H1 (cell line): ENCODE measurements around the gene UMODL1. TPM values are rescaled to one million over a fixed set of nuclear protein-coding genes. Genes with fewer than 3 reads are reported as not detected.

Experiments
- CTCF ChIA-PET: fragments of 300-600 bp; sonication (Branson Sonifier 250); formaldehyde crosslinking; loops from one replicate; lab custom pipeline; 2021; ENCODE audit not compliant: partially characterized antibody; lab: Charles Lee
- POLR2A ChIA-PET: fragments of 300-600 bp; sonication (Branson Sonifier 250); formaldehyde crosslinking; loops from one replicate; lab custom pipeline; 2021; ENCODE audit warnings: inconsistent platforms; ENCODE audit not compliant: partially characterized antibody; lab: Charles Lee
- DNase-seq, 2 experiments: peaks; one replicate each; pipeline versions ENCODE4 v3.0.0 to v3.0.0-alpha.2; 2010 to 2022; ENCODE audit warnings: low spot score in 2 of 2, low read depth in 1 of 2, mixed read lengths in 1 of 2
- FAIRE-seq: peaks from 2 replicates; lab custom pipeline; 2011; peaks lifted over from hg19 to GRCh38; lab: Jason Lieb, UNC
- H2AFZ ChIP-seq: 2 replicates; pipeline ENCODE4 v1.8.1; 2012; ENCODE audit warnings: low read length, inconsistent platforms
- H2AK5ac ChIP-seq: 2 replicates; pipeline ENCODE4 v1.6.1; 2013; ENCODE audit warnings: low read depth, low read length
- H2BK120ac ChIP-seq: replicated peaks from 2 replicates; pipeline ENCODE3; 2013; ENCODE audit warnings: low read depth, low read length, inconsistent platforms
- H2BK12ac ChIP-seq: 2 replicates; pipeline ENCODE4 v1.6.1; 2013; ENCODE audit warnings: low read depth, low read length
- H2BK15ac ChIP-seq: 2 replicates; pipeline ENCODE4 v1.6.1; 2013; ENCODE audit warnings: low read length
- H2BK20ac ChIP-seq: 2 replicates; pipeline ENCODE4 v1.6.1; 2013; ENCODE audit warnings: low read length
- H2BK5ac ChIP-seq: 2 replicates; pipeline ENCODE4 v1.6.1; 2013; ENCODE audit warnings: low read depth, low read length
- H3K14ac ChIP-seq: 2 replicates; pipeline ENCODE4 v1.6.1; 2013; ENCODE audit warnings: inconsistent platforms; ENCODE audit not compliant: insufficient read length
- H3K18ac ChIP-seq: 2 replicates; pipeline ENCODE4 v1.6.1; 2013; ENCODE audit warnings: low read length; ENCODE audit errors: extremely low read depth
- H3K23ac ChIP-seq: 2 replicates; pipeline ENCODE4 v1.6.1; 2013; ENCODE audit warnings: inconsistent platforms; ENCODE audit not compliant: insufficient read length
- H3K23me2 ChIP-seq: 2 replicates; pipeline ENCODE4 v1.6.1; 2013; ENCODE audit warnings: low read depth, low read length
- H3K27ac ChIP-seq: 2 replicates; pipeline ENCODE4 v1.6.1; 2011; ENCODE audit warnings: low read depth, low read length, inconsistent platforms
- H3K27me3 ChIP-seq, 4 experiments: replicated peaks in 1 of 4; 1 replicate in 1 of 4; 2 replicates in 3 of 4; pipeline versions ENCODE4 v1.6.1 to v1.8.1; 2011 to 2013; ENCODE audit warnings: low read length in 3 of 4, mild to moderate bottlenecking in 3 of 4, inconsistent platforms in 2 of 4, mixed read lengths in 2 of 4, moderate library complexity in 1 of 4; ENCODE audit not compliant: control insufficient read depth in 3 of 4, insufficient read depth in 3 of 4; ENCODE audit errors: extremely low read depth in 1 of 4
- H3K36me3 ChIP-seq, 4 experiments: 2 replicates each; pipeline versions ENCODE4 v1.6.1 to v1.8.1; 2011 to 2013; ENCODE audit warnings: mild to moderate bottlenecking in 4 of 4, low read length in 3 of 4, moderate library complexity in 2 of 4, control low read depth in 1 of 4, inconsistent platforms in 1 of 4; ENCODE audit not compliant: insufficient read depth in 4 of 4, control insufficient read depth in 2 of 4
- H3K4ac ChIP-seq: replicated peaks from 2 replicates; pipeline ENCODE3; 2013; ENCODE audit warnings: low read length, low read depth, mixed read lengths, inconsistent platforms; ENCODE audit not compliant: insufficient read length
- H3K4me1 ChIP-seq, 4 experiments: replicated peaks in 1 of 4; 1 replicate in 1 of 4; 2 replicates in 3 of 4; pipeline versions ENCODE4 v1.6.1 to v1.8.1; 2011 to 2013; ENCODE audit warnings: low read length in 3 of 4, inconsistent platforms in 2 of 4, mixed read lengths in 1 of 4; ENCODE audit not compliant: insufficient read depth in 4 of 4, control insufficient read depth in 3 of 4
- H3K4me2 ChIP-seq, 2 experiments: 2 replicates each; pipeline versions ENCODE4 v1.6.1 to v1.8.1; 2011 to 2013; ENCODE audit warnings: low read depth in 2 of 2, low read length in 2 of 2, control low read depth in 1 of 2, inconsistent platforms in 1 of 2, mild to moderate bottlenecking in 1 of 2; ENCODE audit not compliant: insufficient read depth in 1 of 2
- H3K4me3 ChIP-seq, 4 experiments: fragments of 200-600, 300-600 bp in 1 of 4; sonication (generic), shearing (Covaris generic), sonication (Bioruptor Twin) in 1 of 4; 2 replicates each; pipeline versions ENCODE4 v1.5.1 to v1.8.1; 2011 to 2016; ENCODE audit warnings: low read length in 4 of 4, low read depth in 3 of 4, control low read depth in 2 of 4, inconsistent platforms in 2 of 4, mild to moderate bottlenecking in 2 of 4, mixed read lengths in 1 of 4, moderate library complexity in 1 of 4; ENCODE audit not compliant: insufficient read depth in 2 of 4; ENCODE audit errors: extremely low read depth in 1 of 4
- H3K56ac ChIP-seq: replicated peaks from 2 replicates; pipeline ENCODE3; 2013; ENCODE audit warnings: low read depth, mild to moderate bottlenecking, mixed read lengths, low read length, inconsistent platforms; ENCODE audit not compliant: insufficient read length
- H3K79me1 ChIP-seq: 2 replicates; pipeline ENCODE4 v1.6.1; 2013; ENCODE audit warnings: low read depth, low read length, control low read depth
- H3K79me2 ChIP-seq, 2 experiments: 2 replicates each; pipeline versions ENCODE4 v1.6.1 to v1.8.1; 2012 to 2013; ENCODE audit warnings: low read length in 2 of 2, mild to moderate bottlenecking in 2 of 2, inconsistent platforms in 1 of 2; ENCODE audit not compliant: insufficient read depth in 2 of 2, control insufficient read depth in 1 of 2
- H3K9ac ChIP-seq, 4 experiments: replicated peaks in 1 of 4; 1 replicate in 1 of 4; 2 replicates in 3 of 4; pipeline versions ENCODE4 v1.6.1 to v1.8.1; 2011 to 2013; ENCODE audit warnings: low read depth in 3 of 4, low read length in 3 of 4, control low read depth in 2 of 4, mild to moderate bottlenecking in 2 of 4, moderate library complexity in 2 of 4, inconsistent platforms in 1 of 4; ENCODE audit errors: extremely low read depth in 1 of 4
- H3K9me3 ChIP-seq, 2 experiments: 2 replicates each; pipeline versions ENCODE4 v1.6.1 to v1.8.1; 2012 to 2013; ENCODE audit warnings: mild to moderate bottlenecking in 2 of 2, moderate library complexity in 2 of 2, control low read depth in 1 of 2, inconsistent platforms in 1 of 2, low read depth in 1 of 2, low read length in 1 of 2, mixed read lengths in 1 of 2; ENCODE audit not compliant: insufficient read depth in 2 of 2
- H4K20me1 ChIP-seq, 2 experiments: replicated peaks in 1 of 2; 2 replicates each; pipeline versions ENCODE3 to v1.8.1; 2011 to 2013; ENCODE audit warnings: inconsistent platforms in 2 of 2, low read length in 2 of 2, mild to moderate bottlenecking in 1 of 2; ENCODE audit not compliant: insufficient read depth in 2 of 2, control insufficient read depth in 1 of 2
- H4K5ac ChIP-seq: 2 replicates; pipeline ENCODE4 v1.6.1; 2013; ENCODE audit warnings: low read length, low read depth, mixed read lengths, inconsistent platforms; ENCODE audit not compliant: insufficient read length
- H4K8ac ChIP-seq: 2 replicates; pipeline ENCODE4 v1.8.0; 2013; ENCODE audit warnings: mild to moderate bottlenecking, moderate library complexity, low read length, inconsistent platforms; ENCODE audit not compliant: insufficient read depth; ENCODE audit errors: extremely low read depth
- H4K91ac ChIP-seq: replicated peaks from 2 replicates; pipeline ENCODE3; 2013; ENCODE audit warnings: low read length, mixed read lengths, inconsistent platforms; ENCODE audit not compliant: insufficient read length
- CHD2 ChIP-seq: IDR thresholded peaks from 2 replicates; pipeline ENCODE4 v1.6.1; 2012; ENCODE audit warnings: low read length, improper control_type of control experiment
- GABPA ChIP-seq: IDR thresholded peaks from 2 replicates; pipeline ENCODE4 v1.6.1; 2011; ENCODE audit warnings: mild to moderate bottlenecking, low read length, moderate library complexity, borderline replicate concordance; ENCODE audit not compliant: insufficient read depth
- KDM5A ChIP-seq: fragments of 200-600 bp; IDR thresholded peaks from 2 replicates; pipeline ENCODE4 v1.7.1; 2012; ENCODE audit warnings: mild to moderate bottlenecking, low read length, inconsistent platforms, mixed read lengths
- NANOG ChIP-seq: IDR thresholded peaks from 2 replicates; pipeline ENCODE4 v1.6.1; 2011; ENCODE audit warnings: low read length, low read depth, mild to moderate bottlenecking, inconsistent platforms; ENCODE audit not compliant: insufficient read depth, poor library complexity, severe bottlenecking
- NRF1 ChIP-seq: IDR thresholded peaks from 2 replicates; pipeline ENCODE4 v1.6.1; 2011; ENCODE audit warnings: mild to moderate bottlenecking, low read depth, low read length, improper control_type of control experiment
- POU5F1 ChIP-seq: IDR thresholded peaks from 2 replicates; pipeline ENCODE4 v1.6.1; 2011; ENCODE audit warnings: low read depth, mild to moderate bottlenecking, low read length, moderate library complexity
- SP1 ChIP-seq: IDR thresholded peaks from 2 replicates; pipeline ENCODE4 v1.6.1; 2011; ENCODE audit warnings: low read depth, low read length
- SP4 ChIP-seq: IDR thresholded peaks from 2 replicates; pipeline ENCODE4 v1.6.1; 2012; ENCODE audit warnings: low read length, inconsistent platforms
- SUZ12 ChIP-seq: fragments of 200-600 bp; sonication (generic); IDR thresholded peaks from 2 replicates; pipeline ENCODE4 v1.6.1; 2012; ENCODE audit warnings: mild to moderate bottlenecking, inconsistent platforms, low read length, moderate library complexity, mixed read lengths
- TAF7 ChIP-seq: optimal IDR thresholded peaks from 2 replicates; pipeline ENCODE3; 2011; ENCODE audit warnings: low read depth, mild to moderate bottlenecking, inconsistent platforms, low read length, moderate library complexity, borderline replicate concordance
- WGBS, 2 experiments: shearing (Covaris generic) in 1 of 2; methylation state at CpG; one replicate each; pipeline versions ENCODE4 v1.1.6 to v1.1.7; 2013 to 2015; ENCODE audit warnings: low lambda C conversion rate in 2 of 2, mixed read lengths in 2 of 2, inconsistent platforms in 1 of 2, low coverage in 1 of 2, missing lambda C conversion rate in 1 of 2; ENCODE audit not compliant: insufficient replicate concordance in 2 of 2, insufficient coverage in 1 of 2, insufficient read length in 1 of 2; ENCODE audit errors: extremely low coverage in 1 of 2, missing lambda C conversion rate in 1 of 2; 5-methylcytosine and 5-hydroxymethylcytosine counted together
- polyA plus RNA-seq, 7 experiments: library from polyadenylated mRNA; depleted of rRNA in 3 of 7; stranded (reverse) in 5 of 7; unstranded in 2 of 7; fragments of >200 nt in 5 of 7; fragments of 200-250 nt in 2 of 7; gene quantifications; 1 replicate in 5 of 7; 2 replicates in 1 of 7; 4 replicates in 1 of 7; pipeline versions ENCODE4 v1.2.1 to v1.2.3, GENCODE V29; 2011 to 2013; ENCODE audit warnings: missing spikeins in 2 of 7, mixed read lengths in 2 of 7
- total RNA-seq: library from RNA; stranded (reverse); fragmentation: NEBNext Ultra II Directional; extraction: Animal tissue kit (Norgen Biotek cat#: 25700); gene quantifications from 2 replicates; pipeline ENCODE4 v1.2.1, GENCODE V29; 2021

The UMODL1 gene
- total and polyA plus RNA-seq, 2 of the 8 experiments (the other 6 are each of a cell fraction or from before 2014, with no cell fraction given) = not detected

DNA sequence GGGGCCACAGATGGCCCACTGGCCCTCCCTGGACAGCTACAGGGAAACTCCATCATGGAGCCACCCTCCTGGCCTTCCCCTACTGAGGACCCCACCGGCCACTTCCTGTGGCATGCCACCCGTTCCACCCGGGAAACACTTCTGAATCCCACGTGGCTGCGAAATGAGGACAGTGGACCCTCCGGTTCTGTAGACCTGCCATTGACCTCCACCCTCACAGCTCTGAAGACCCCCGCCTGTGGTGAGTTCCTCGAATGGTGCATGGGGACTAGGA is 40.3 kb downstream of the UMODL1 start:
- Histone ChIP-seq H2BK5ac (no peak overlapping the region), H3K14ac (no peak overlapping the region), H4K91ac (no peak overlapping the region), H3K18ac (no peak overlapping the region), H2BK12ac (no peak overlapping the region), H2BK120ac (no peak overlapping the region), H3K27ac (no peak overlapping the region), H2BK15ac (no peak overlapping the region), H3K56ac (no peak overlapping the region), H3K4ac (no peak overlapping the region), H3K9me3 (no peaks in the 10 kb centered on the region), H3K79me1 (no peaks in the 10 kb centered on the region), H3K23me2 (no peaks in the 10 kb centered on the region), H3K9ac (no peak overlapping the region), H4K8ac (no peak overlapping the region), H3K4me2 (no peak overlapping the region), H3K23ac (no peak overlapping the region), H2AK5ac (no peak overlapping the region), H2AFZ (no peak overlapping the region), H3K79me2 (no peaks in the 10 kb centered on the region), H3K27me3 (no peaks in the 10 kb centered on the region), H2BK20ac (no peak overlapping the region), H4K20me1 (no peaks in the 10 kb centered on the region), H3K4me3 (no peak overlapping the region), H3K36me3 (no peaks in the 10 kb centered on the region), H4K5ac (no peak overlapping the region), H3K4me1 (peaks cover 0 to 3% (median 0%) of the 10 kb centered on the region in 4 experiments; a peak in 1 of 7 replicates)
- TF ChIP-seq NANOG (no peak), SP1 (no peak), GABPA (no peak), NRF1 (no peak), SUZ12 (no peak), KDM5A (no peak), CHD2 (no peak), SP4 (no peak), POU5F1 (no peak), TAF7 (no peak)
- DNase-seq (no peak), FAIRE-seq (no peak)
- 95% methylated on average over 8 of the region's 8 CpGs; no CpG with 5 or more reads in 1 of the 2 experiments for WGBS, 2 experiments
- ChIA-PET CTCF (interaction anchor here (1.0 to 2.0 kb wide), 6 partner anchors 9 to 183 kb away, joined by 3 to 5 read pairs (median 4); no protein-coding TSS in a partner anchor), POLR2A (no interaction called here)
